DND-41 (cell line): ENCODE measurements around the gene JADE2.
A peak's percentile ranks its signal among the peaks of the same experiment; 100 is the strongest.

Experiments
- ATAC-seq: fragments of 200-7000 bp; cut with Tn5 transposase; 3 replicates; pipeline ENCODE4 v1.9.1; 2021; ENCODE audit warnings: low read depth; ENCODE audit not compliant: insufficient read depth
- DNase-seq: peaks from one replicate; pipeline ENCODE4 v3.0.0-alpha.2; 2020
- H2AFZ ChIP-seq: 2 replicates; pipeline ENCODE4 v1.6.0; 2012; ENCODE audit warnings: low read depth, low read length
- H3K27ac ChIP-seq: 2 replicates; pipeline ENCODE4 v1.5.1; 2012; ENCODE audit warnings: low read length, inconsistent platforms
- H3K27me3 ChIP-seq: fragments of 200-600 bp; sonication (generic); 2 replicates; pipeline ENCODE4 v1.6.0; 2012; ENCODE audit warnings: low read length, mild to moderate bottlenecking, inconsistent platforms; ENCODE audit not compliant: insufficient read depth, poor library complexity
- H3K36me3 ChIP-seq: 2 replicates; pipeline ENCODE4 v1.5.1; 2012; ENCODE audit warnings: low read length, inconsistent platforms; ENCODE audit not compliant: insufficient read depth
- H3K4me1 ChIP-seq: 2 replicates; pipeline ENCODE4 v1.5.1; 2012; ENCODE audit warnings: mild to moderate bottlenecking, low read length; ENCODE audit not compliant: insufficient read depth
- H3K4me2 ChIP-seq: 2 replicates; pipeline ENCODE4 v1.6.0; 2012; ENCODE audit warnings: mild to moderate bottlenecking, moderate library complexity, low read length, inconsistent platforms; ENCODE audit not compliant: insufficient read depth
- H3K4me3 ChIP-seq, 2 experiments: fragments of 200-600 bp in 1 of 2; shearing (Covaris generic) in 1 of 2; 2 replicates each; pipeline ENCODE4 v1.5.1; 2012 to 2016; ENCODE audit warnings: inconsistent platforms in 2 of 2, low read length in 2 of 2, mild to moderate bottlenecking in 2 of 2, low read depth in 1 of 2, moderate library complexity in 1 of 2
- H3K79me2 ChIP-seq: 2 replicates; pipeline ENCODE4 v1.6.0; 2012; ENCODE audit warnings: low read length, inconsistent platforms; ENCODE audit not compliant: insufficient read depth
- H3K9ac ChIP-seq: 2 replicates; pipeline ENCODE4 v1.6.0; 2012; ENCODE audit warnings: low read depth, mild to moderate bottlenecking, inconsistent platforms, low read length, moderate library complexity
- H3K9me3 ChIP-seq: 2 replicates; pipeline ENCODE4 v1.5.1; 2012; ENCODE audit warnings: low read length, moderate library complexity, mild to moderate bottlenecking, inconsistent platforms; ENCODE audit not compliant: insufficient read depth, severe bottlenecking
- H4K20me1 ChIP-seq: 2 replicates; pipeline ENCODE4 v1.6.0; 2012; ENCODE audit warnings: low read length; ENCODE audit not compliant: insufficient read depth
- CTCF ChIP-seq: IDR thresholded peaks from 2 replicates; pipeline ENCODE4 v1.5.1; 2012; ENCODE audit warnings: borderline replicate concordance, low read length, moderate library complexity, mild to moderate bottlenecking; ENCODE audit not compliant: poor library complexity, severe bottlenecking; ENCODE audit errors: extremely low read depth
- EZH2 ChIP-seq: IDR thresholded peaks from 3 replicates; pipeline ENCODE4 v1.6.1; 2012; ENCODE audit warnings: borderline replicate concordance, low read depth, mild to moderate bottlenecking, moderate library complexity, low read length, inconsistent platforms; ENCODE audit not compliant: severe bottlenecking

Gene JADE2

GRCh38 chr5:134510970-134511795, 14.3 kb upstream of the JADE2 start:
- H3K79me2 ChIP-seq, result no peaks in the 10 kb centered on the region
- H3K9me3 ChIP-seq, result no peaks in the 10 kb centered on the region
- no peak overlapping the region for H3K27ac ChIP-seq
- TF ChIP-seq CTCF, result no peak
- no peak for TF ChIP-seq EZH2
- H3K4me1 ChIP-seq, result no peaks in the 10 kb centered on the region
- H3K36me3 ChIP-seq, result no peaks in the 10 kb centered on the region
- no peak overlapping the region for H3K4me3 ChIP-seq
- H3K27me3 ChIP-seq, result no peaks in the 10 kb centered on the region
- DNase-seq (no peak), ATAC-seq (no peak)
- no peak overlapping the region for H3K4me2 ChIP-seq
- no peak overlapping the region for H2AFZ ChIP-seq
- no peaks in the 10 kb centered on the region for H4K20me1 ChIP-seq
- H3K9ac ChIP-seq, result no peak overlapping the region

DNA sequence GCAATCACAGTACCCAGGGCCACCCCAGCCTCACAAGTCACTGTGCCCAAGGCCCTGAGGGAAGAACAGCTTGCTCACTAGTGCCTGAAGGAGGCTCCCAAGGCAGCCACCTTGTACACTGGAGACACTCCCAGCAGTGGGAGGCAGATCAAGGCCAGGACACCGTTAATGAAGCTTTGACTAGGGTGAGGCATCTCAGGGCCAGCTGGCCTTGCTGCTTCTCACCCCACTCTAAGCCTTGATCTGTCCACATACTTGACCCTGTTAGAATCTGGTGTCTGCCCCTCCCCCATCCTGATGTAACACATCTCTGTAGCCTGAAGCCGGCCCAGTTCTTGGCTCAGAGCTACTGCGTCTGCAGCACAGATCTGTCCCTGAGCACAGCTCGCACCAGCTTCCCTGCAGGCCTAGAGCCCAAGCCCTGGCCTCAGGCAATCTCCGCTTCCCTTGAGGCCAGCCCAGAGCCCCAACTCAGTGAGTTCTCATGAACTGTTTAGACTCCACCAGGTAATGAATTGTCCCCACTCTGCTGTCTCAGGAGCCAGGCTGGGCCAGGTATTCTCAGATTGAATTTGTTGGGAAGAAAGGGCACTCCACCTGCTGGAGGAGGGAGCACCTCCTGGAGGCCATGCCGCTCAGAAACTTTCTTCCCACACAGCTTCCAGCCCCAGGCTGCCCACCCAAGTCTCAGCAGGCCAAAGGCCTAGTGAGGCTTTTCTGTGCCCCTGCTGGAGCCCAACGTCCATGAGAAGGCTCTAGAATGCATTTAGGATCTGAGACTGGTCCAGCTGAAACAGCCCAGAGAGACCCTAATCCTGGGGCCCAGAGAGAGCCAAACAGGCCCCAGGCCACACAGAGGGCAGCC, 13.4 kb upstream of the JADE2 start:
- Histone ChIP-seq H3K27me3 (no peaks in the 10 kb centered on the region), H4K20me1 (no peaks in the 10 kb centered on the region), H2AFZ (peak overlapping the region; percentile 55; the same call in 1 of the 2 replicates), H3K4me2 (no peak overlapping the region), H3K27ac (no peak overlapping the region), H3K4me1 (no peaks in the 10 kb centered on the region), H3K4me3 (no peak overlapping the region), H3K9ac (no peak overlapping the region), H3K9me3 (no peaks in the 10 kb centered on the region), H3K36me3 (no peaks in the 10 kb centered on the region), H3K79me2 (no peaks in the 10 kb centered on the region)
- peak; percentile 32; the same call in 2 of the 3 replicates for ATAC-seq
- no peak for DNase-seq
- TF ChIP-seq CTCF, result peak; percentile 15
- no peak for TF ChIP-seq EZH2

GRCh38 chr5:134512661-134512999, 12.8 kb upstream of the JADE2 start:
- H3K4me1 ChIP-seq, result no peaks in the 10 kb centered on the region
- no peak overlapping the region for H3K4me2 ChIP-seq
- H3K79me2 ChIP-seq, result no peaks in the 10 kb centered on the region
- H3K27ac ChIP-seq, result no peak overlapping the region
- H3K27me3 ChIP-seq, result no peaks in the 10 kb centered on the region
- no peaks in the 10 kb centered on the region for H3K9me3 ChIP-seq
- no peaks in the 10 kb centered on the region for H4K20me1 ChIP-seq
- H3K4me3 ChIP-seq, result no peak overlapping the region
- ATAC-seq (no peak), DNase-seq (no peak)
- no peak overlapping the region for H3K9ac ChIP-seq
- peak overlapping the region; percentile 55; the same call in 1 of the 2 replicates for H2AFZ ChIP-seq
- H3K36me3 ChIP-seq, result no peaks in the 10 kb centered on the region
- TF ChIP-seq CTCF, result no peak
- TF ChIP-seq EZH2, result no peak
